Spleen (tissue), 7 donors: Measurements from ENCODE around the gene USP32.

ENCODE experiments used
- POLR2A ChIP-seq, 3 donors: fragments of 450-650 bp; IDR thresholded peaks; one replicate each; pipeline ENCODE4 v1.5.1; 2017; ENCODE audit warnings: antibody characterized with exemption in 3 of 3, mild to moderate bottlenecking in 1 of 3
- TF ChIP-seq, protein P1 (sequence below), 11 experiments: fragments of 200-600 bp in 7 of 11; fragments of 450-650 bp in 4 of 11; sonication (generic) in 4 of 11; IDR thresholded peaks in 8 of 11; conservative IDR thresholded peaks in 3 of 11; 1 replicate in 7 of 11; 2 replicates in 4 of 11; pipeline versions ENCODE4 v1.4.0 to v1.8.0; 2016 to 2021; ENCODE audit warnings: antibody characterized with exemption in 11 of 11, inconsistent platforms in 4 of 11, mild to moderate bottlenecking in 1 of 11
- donor health status: DM: no; HTN: no; CAD: no; lungs with moderate emphysema.
- donor health status: DM: no; HTN: no; CAD: no.
- donor health status: DM: no; HTN: no; CAD: no.

- TF ChIP-seq, protein P1, sequence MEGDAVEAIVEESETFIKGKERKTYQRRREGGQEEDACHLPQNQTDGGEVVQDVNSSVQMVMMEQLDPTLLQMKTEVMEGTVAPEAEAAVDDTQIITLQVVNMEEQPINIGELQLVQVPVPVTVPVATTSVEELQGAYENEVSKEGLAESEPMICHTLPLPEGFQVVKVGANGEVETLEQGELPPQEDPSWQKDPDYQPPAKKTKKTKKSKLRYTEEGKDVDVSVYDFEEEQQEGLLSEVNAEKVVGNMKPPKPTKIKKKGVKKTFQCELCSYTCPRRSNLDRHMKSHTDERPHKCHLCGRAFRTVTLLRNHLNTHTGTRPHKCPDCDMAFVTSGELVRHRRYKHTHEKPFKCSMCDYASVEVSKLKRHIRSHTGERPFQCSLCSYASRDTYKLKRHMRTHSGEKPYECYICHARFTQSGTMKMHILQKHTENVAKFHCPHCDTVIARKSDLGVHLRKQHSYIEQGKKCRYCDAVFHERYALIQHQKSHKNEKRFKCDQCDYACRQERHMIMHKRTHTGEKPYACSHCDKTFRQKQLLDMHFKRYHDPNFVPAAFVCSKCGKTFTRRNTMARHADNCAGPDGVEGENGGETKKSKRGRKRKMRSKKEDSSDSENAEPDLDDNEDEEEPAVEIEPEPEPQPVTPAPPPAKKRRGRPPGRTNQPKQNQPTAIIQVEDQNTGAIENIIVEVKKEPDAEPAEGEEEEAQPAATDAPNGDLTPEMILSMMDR (IDR thresholded peaks at IDR 0.05 in 8 of 11, conservative IDR thresholded peaks at IDR 0.05 in 3 of 11), result no peak
- TF ChIP-seq POLR2A (IDR thresholded peaks at IDR 0.05), result no peak
Measured at GRCh38 chr17:60318326-60318725, 73.6 kb downstream of the USP32 start.
